H1 (cell line): Measurements from ENCODE around the gene CPEB3.

Experiments
- ATF3 ChIP-seq: IDR thresholded peaks from 2 replicates; pipeline ENCODE4 v1.6.1; 2011; ENCODE audit warnings: low read depth, mild to moderate bottlenecking, low read length; ENCODE audit not compliant: insufficient read depth
- CHD1 ChIP-seq: IDR thresholded peaks from 2 replicates; pipeline ENCODE4 v1.6.1; 2012; ENCODE audit warnings: low read depth, low read length, improper control_type of control experiment
- CHD2 ChIP-seq: IDR thresholded peaks from 2 replicates; pipeline ENCODE4 v1.6.1; 2012; ENCODE audit warnings: low read length, improper control_type of control experiment
- CREB1 ChIP-seq: IDR thresholded peaks from 2 replicates; pipeline ENCODE4 v1.6.1; 2012; ENCODE audit warnings: inconsistent platforms
- CTCF ChIP-seq, 3 experiments: IDR thresholded peaks; 1 replicate in 2 of 3; 2 replicates in 1 of 3; pipeline versions ENCODE4 v1.5.1 to v1.6.1; 2011; ENCODE audit warnings: low read length in 3 of 3, mild to moderate bottlenecking in 3 of 3, inconsistent platforms in 2 of 3, low read depth in 1 of 3, moderate library complexity in 1 of 3; ENCODE audit not compliant: insufficient read depth in 1 of 3; ENCODE audit errors: control extremely low read depth in 1 of 3
- EZH2 ChIP-seq: fragments of 200-600 bp; sonication (generic); IDR thresholded peaks from 2 replicates; pipeline ENCODE4 v1.7.1; 2012; ENCODE audit warnings: low read depth, mild to moderate bottlenecking, moderate library complexity, low read length, inconsistent platforms; ENCODE audit not compliant: severe bottlenecking
- JUN ChIP-seq: IDR thresholded peaks from 2 replicates; pipeline ENCODE4 v1.6.1; 2011; ENCODE audit warnings: low read depth, mild to moderate bottlenecking, improper control_type of control experiment, low read length
- KDM5A ChIP-seq: fragments of 200-600 bp; IDR thresholded peaks from 2 replicates; pipeline ENCODE4 v1.7.1; 2012; ENCODE audit warnings: mild to moderate bottlenecking, low read length, inconsistent platforms, mixed read lengths
- MAX ChIP-seq: IDR thresholded peaks from 2 replicates; pipeline ENCODE4 v1.6.1; 2012; ENCODE audit warnings: inconsistent platforms
- POLR2A ChIP-seq, 2 experiments: IDR thresholded peaks; 1 replicate in 1 of 2; 2 replicates in 1 of 2; pipeline ENCODE4 v1.6.1; 2011; ENCODE audit warnings: low read depth in 2 of 2, low read length in 2 of 2, mild to moderate bottlenecking in 2 of 2; ENCODE audit errors: control extremely low read depth in 1 of 2
- RFX5 ChIP-seq: IDR thresholded peaks from 2 replicates; pipeline ENCODE4 v1.6.1; 2011; ENCODE audit warnings: low read depth, low read length, improper control_type of control experiment, borderline replicate concordance
- TBP ChIP-seq: IDR thresholded peaks from 2 replicates; pipeline ENCODE4 v1.6.1; 2011; ENCODE audit warnings: low read depth, low read length, improper control_type of control experiment
- TCF12 ChIP-seq: IDR thresholded peaks from 2 replicates; pipeline ENCODE4 v1.6.1; 2011; ENCODE audit warnings: low read depth, mild to moderate bottlenecking, low read length

GRCh38 chr10:92052741-92053140 is 238.1 kb downstream of the CPEB3 start:
- no peak for TF ChIP-seq EZH2
- no peak for TF ChIP-seq JUN
- TF ChIP-seq TBP: no peak
- TF ChIP-seq CTCF (IDR thresholded peaks at IDR 0.05; ENCODE audit: control extremely low read depth in 1 of 3, insufficient read depth in 1 of 3, low read depth in 1 of 3, low read length in 3 of 3): no peak
- TF ChIP-seq CREB1: no peak
- TF ChIP-seq CHD2: no peak
- TF ChIP-seq MAX: no peak
- no peak for TF ChIP-seq POLR2A (IDR thresholded peaks at IDR 0.05; ENCODE audit: control extremely low read depth in 1 of 2, low read depth in 2 of 2, low read length in 2 of 2)
- TF ChIP-seq CHD1: no peak
- no peak for TF ChIP-seq KDM5A
- no peak for TF ChIP-seq ATF3
- TF ChIP-seq TCF12: no peak
- no peak for TF ChIP-seq RFX5
